ENCODE data around the gene TMEM25. TPM values are rescaled to one million over a fixed set of nuclear protein-coding genes. Genes with fewer than 3 reads are reported as not detected.

TMEM25 gene
- total RNA-seq, 1 experiment from 2014 or later: 24.5 TPM

DNA sequence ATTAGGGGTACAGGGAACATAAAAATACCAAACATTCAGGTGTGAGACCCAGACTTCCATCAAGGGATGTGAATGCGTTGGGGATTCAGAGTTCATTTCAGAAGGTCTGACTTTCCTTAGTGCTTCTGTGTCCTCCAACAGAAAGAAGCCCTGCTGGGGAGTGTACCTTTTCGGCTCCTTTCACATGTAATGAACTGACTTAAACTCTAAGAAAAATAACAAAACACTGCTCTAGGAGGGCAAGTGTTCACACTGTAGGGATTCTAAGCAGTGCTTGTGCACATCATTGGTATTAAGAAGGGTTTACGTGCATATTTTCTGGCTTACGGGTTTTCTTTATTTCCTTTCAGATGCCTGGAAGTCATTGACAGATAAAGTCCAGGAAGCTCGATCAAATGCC lies 19.4 kb upstream of the TMEM25 start:
- Histone ChIP-seq H3K23ac (ENCODE audit: insufficient read length, low read depth, low read length) (no peak overlapping the region), H4K20me1 (ENCODE audit: control insufficient read depth, insufficient read depth, insufficient read length) (no peaks in the 10 kb centered on the region), H3K23me2 (ENCODE audit: insufficient read length, low read depth, low read length, poor library complexity, severe bottlenecking) (no peaks in the 10 kb centered on the region), H2BK15ac (ENCODE audit: low read depth, low read length) (no peak overlapping the region), H2AFZ (ENCODE audit: low read length) (no peak overlapping the region), H3K9ac (ENCODE audit: extremely low read depth, insufficient read length, low read length) (no peak overlapping the region), H3K79me2 (ENCODE audit: insufficient read depth, low read length) (no peaks in the 10 kb centered on the region), H3K18ac (ENCODE audit: insufficient read length, low read depth, low read length) (no peak overlapping the region), H2BK12ac (ENCODE audit: insufficient read length, low read depth, low read length) (no peak overlapping the region), H3K14ac (ENCODE audit: insufficient read depth, low read length) (no peak overlapping the region), H2AK5ac (ENCODE audit: insufficient read length, low read length) (no peak overlapping the region), H2BK5ac (ENCODE audit: insufficient read length, low read length) (no peak overlapping the region), H4K91ac (ENCODE audit: insufficient read length, low read depth, low read length) (no peak overlapping the region), H3K79me1 (ENCODE audit: insufficient read depth, low read depth, low read length, poor library complexity, severe bottlenecking) (no peaks in the 10 kb centered on the region), H4K5ac (ENCODE audit: insufficient read length, low read depth, low read length) (no peak overlapping the region), H2BK20ac (ENCODE audit: low read depth, low read length, poor library complexity, severe bottlenecking) (no peak overlapping the region), H3K27ac (ENCODE audit: insufficient read length, low read depth, low read length) (no peak overlapping the region), H2BK120ac (ENCODE audit: low read depth, low read length, poor library complexity, severe bottlenecking) (no peak overlapping the region), H3K4me2 (ENCODE audit: insufficient read depth, insufficient read length, low read length) (no peak overlapping the region), H3K9me3 (ENCODE audit: control insufficient read depth, low read depth, low read length) (no peaks in the 10 kb centered on the region), H3K27me3 (ENCODE audit: insufficient read depth, low read length) (no peaks in the 10 kb centered on the region), H3K4ac (ENCODE audit: low read depth, low read length) (no peak overlapping the region), H3K4me1 (ENCODE audit: insufficient read depth, low read length) (0 out of 2 replicates have a peak, but pooled peaks cover 3% of the 10 kb centered on the region), H3K56ac (ENCODE audit: insufficient read length, low read depth, low read length) (no peak overlapping the region), H4K8ac (replicated peaks; ENCODE audit: insufficient read length, low read depth, low read length) (no peak overlapping the region), H3T11ph (ENCODE audit: low read length) (no peak overlapping the region)
- TF ChIP-seq, protein P1, sequence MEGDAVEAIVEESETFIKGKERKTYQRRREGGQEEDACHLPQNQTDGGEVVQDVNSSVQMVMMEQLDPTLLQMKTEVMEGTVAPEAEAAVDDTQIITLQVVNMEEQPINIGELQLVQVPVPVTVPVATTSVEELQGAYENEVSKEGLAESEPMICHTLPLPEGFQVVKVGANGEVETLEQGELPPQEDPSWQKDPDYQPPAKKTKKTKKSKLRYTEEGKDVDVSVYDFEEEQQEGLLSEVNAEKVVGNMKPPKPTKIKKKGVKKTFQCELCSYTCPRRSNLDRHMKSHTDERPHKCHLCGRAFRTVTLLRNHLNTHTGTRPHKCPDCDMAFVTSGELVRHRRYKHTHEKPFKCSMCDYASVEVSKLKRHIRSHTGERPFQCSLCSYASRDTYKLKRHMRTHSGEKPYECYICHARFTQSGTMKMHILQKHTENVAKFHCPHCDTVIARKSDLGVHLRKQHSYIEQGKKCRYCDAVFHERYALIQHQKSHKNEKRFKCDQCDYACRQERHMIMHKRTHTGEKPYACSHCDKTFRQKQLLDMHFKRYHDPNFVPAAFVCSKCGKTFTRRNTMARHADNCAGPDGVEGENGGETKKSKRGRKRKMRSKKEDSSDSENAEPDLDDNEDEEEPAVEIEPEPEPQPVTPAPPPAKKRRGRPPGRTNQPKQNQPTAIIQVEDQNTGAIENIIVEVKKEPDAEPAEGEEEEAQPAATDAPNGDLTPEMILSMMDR (conservative IDR thresholded peaks at IDR 0.05): no peak
- WGBS (ENCODE audit: extremely low coverage, insufficient read length, low lambda C conversion rate): no CpG with 5 or more reads among the region's 5 CpGs
- Mint-ChIP-seq H3K9me3 (no peaks in the 10 kb centered on the region), H3K27me3 (ENCODE audit: low read depth) (no peaks in the 10 kb centered on the region), H3K27ac (peak overlapping the region in 2 of 3 experiments; percentile 1 to 79; a peak in 4 of 7 replicates), H3K36me3 (ENCODE audit: insufficient read depth in 1 of 3, low read depth in 3 of 3) (peaks cover 41 to 78% (median 78%) of the 10 kb centered on the region in 3 experiments), H3K4me3 (peak overlapping the region in 1 of 2 experiments; percentile 3; a peak in 1 of 5 replicates), H3K4me1 (peaks cover 23 to 27% of the 10 kb centered on the region in 2 experiments)
- DNase-seq: no peak

Data from H9 (cell line).